Measurements from ENCODE around the gene ALDH1A1. TPM values are rescaled to one million over a fixed set of nuclear protein-coding genes. Genes with fewer than 3 reads are reported as not detected.

The ALDH1A1 gene
- polyA plus RNA-seq, 3 donors: 28.6 to 117 (median 105) TPM

DNA sequence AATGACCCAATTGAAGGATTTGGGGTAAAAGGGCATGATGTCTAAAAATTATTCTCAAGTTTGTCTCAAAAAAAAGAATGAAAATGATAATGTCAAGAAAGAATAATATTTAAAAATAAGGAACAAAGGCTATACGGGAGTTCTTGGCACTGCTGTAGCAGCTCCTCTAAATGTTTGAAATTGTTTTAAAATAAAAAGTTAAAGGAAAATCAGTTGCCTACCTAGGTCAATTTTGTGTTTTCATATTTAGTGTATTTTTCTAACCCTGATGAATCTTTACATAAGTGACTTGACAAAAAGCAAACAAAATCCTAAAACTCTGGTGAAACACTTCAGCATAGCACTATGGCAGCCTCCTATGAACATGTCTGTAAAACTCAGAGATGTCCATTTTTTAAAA, 56.4 kb downstream of the ALDH1A1 start:
- H3K9me3 Mint-ChIP-seq: peaks cover 0 to 2% (median 0%) of the 10 kb centered on the region in 7 donors
- H3K27ac Mint-ChIP-seq: no peak overlapping the region
- Histone ChIP-seq H3K4me2 (replicated peaks; ENCODE audit: extremely low read depth, low read length, poor library complexity, severe bottlenecking) (no peak overlapping the region), H3K9me3 (replicated peaks in 1 of 2; ENCODE audit: control insufficient read depth in 1 of 2, insufficient read depth in 1 of 2, low read length in 2 of 2) (no peaks in the 10 kb centered on the region), H3K27ac (ENCODE audit: low read depth in 1 of 2, low read length in 2 of 2) (no peak overlapping the region), H3K4me3 (replicated peaks in 1 of 3; ENCODE audit: low read depth in 2 of 3, low read length in 3 of 3) (no peak overlapping the region), H3K4me1 (ENCODE audit: control insufficient read depth in 1 of 2, insufficient read depth in 2 of 2, low read length in 2 of 2) (no peaks in the 10 kb centered on the region), H3K9ac (ENCODE audit: insufficient read depth, low read length, poor library complexity, severe bottlenecking) (no peak overlapping the region), H2AFZ (ENCODE audit: insufficient read depth, low read depth, low read length, poor library complexity, severe bottlenecking) (no peak overlapping the region), H3K36me3 (replicated peaks in 1 of 2; ENCODE audit: control insufficient read depth in 1 of 2, insufficient read depth in 2 of 2, low read length in 2 of 2) (no peaks in the 10 kb centered on the region), H4K20me1 (ENCODE audit: insufficient read depth, low read length) (no peaks in the 10 kb centered on the region), H3K79me2 (ENCODE audit: insufficient read depth, low read length) (no peaks in the 10 kb centered on the region), H3K27me3 (ENCODE audit: control insufficient read depth in 2 of 2, insufficient read depth in 2 of 2, low read length in 2 of 2) (no peaks in the 10 kb centered on the region)
- TF ChIP-seq, protein P1, sequence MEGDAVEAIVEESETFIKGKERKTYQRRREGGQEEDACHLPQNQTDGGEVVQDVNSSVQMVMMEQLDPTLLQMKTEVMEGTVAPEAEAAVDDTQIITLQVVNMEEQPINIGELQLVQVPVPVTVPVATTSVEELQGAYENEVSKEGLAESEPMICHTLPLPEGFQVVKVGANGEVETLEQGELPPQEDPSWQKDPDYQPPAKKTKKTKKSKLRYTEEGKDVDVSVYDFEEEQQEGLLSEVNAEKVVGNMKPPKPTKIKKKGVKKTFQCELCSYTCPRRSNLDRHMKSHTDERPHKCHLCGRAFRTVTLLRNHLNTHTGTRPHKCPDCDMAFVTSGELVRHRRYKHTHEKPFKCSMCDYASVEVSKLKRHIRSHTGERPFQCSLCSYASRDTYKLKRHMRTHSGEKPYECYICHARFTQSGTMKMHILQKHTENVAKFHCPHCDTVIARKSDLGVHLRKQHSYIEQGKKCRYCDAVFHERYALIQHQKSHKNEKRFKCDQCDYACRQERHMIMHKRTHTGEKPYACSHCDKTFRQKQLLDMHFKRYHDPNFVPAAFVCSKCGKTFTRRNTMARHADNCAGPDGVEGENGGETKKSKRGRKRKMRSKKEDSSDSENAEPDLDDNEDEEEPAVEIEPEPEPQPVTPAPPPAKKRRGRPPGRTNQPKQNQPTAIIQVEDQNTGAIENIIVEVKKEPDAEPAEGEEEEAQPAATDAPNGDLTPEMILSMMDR (IDR thresholded peaks at IDR 0.05): no peak
- intact Hi-C loops (cut with micrococcal nuclease): no loop called here
- no CpG with 5 or more reads among the region's 1 CpG for WGBS (ENCODE audit: insufficient coverage)
- DNase-seq: no peak
- H3K4me3 Mint-ChIP-seq: no peak overlapping the region
- H3K4me1 Mint-ChIP-seq: no peaks in the 10 kb centered on the region
- peaks cover 11 to 26% of the 10 kb centered on the region in 2 donors for H3K36me3 Mint-ChIP-seq
- H3K27me3 Mint-ChIP-seq (ENCODE audit: low read depth in 3 of 3): no peaks in the 10 kb centered on the region

DNA sequence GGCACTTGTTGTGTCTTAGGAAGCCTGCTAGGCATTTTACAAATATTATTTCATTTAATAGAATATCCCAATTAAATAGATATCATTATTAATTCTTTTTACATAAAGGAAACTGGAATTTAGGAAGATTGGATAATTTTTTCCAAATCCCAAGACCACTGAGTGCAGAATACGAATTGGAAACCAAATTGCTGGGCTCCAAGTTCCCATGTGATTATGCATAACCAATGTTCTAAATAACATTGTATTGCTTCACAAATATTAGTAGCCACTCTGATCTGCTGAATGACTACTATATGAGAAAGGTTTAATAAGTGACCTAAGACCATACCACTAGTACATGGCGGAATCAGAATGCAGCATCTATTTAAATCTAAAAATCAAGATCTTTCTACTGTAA, 57.7 kb downstream of the ALDH1A1 start:
- Mint-ChIP-seq H3K27me3 (ENCODE audit: low read depth in 3 of 3) (no peaks in the 10 kb centered on the region), H3K9me3 (peaks cover 0 to 2% (median 0%) of the 10 kb centered on the region in 7 donors), H3K27ac (no peak overlapping the region), H3K4me3 (no peak overlapping the region), H3K36me3 (peaks cover 9 to 20% of the 10 kb centered on the region in 2 donors), H3K4me1 (no peaks in the 10 kb centered on the region)
- no peaks in the 10 kb centered on the region for H3K9me3 ChIP-seq (replicated peaks in 1 of 2; ENCODE audit: control insufficient read depth in 1 of 2, insufficient read depth in 1 of 2, low read length in 2 of 2)
- H2AFZ ChIP-seq (ENCODE audit: insufficient read depth, low read depth, low read length, poor library complexity, severe bottlenecking): no peak overlapping the region
- TF ChIP-seq, protein P1 (IDR thresholded peaks at IDR 0.05): no peak
- H3K27me3 ChIP-seq (ENCODE audit: control insufficient read depth in 2 of 2, insufficient read depth in 2 of 2, low read length in 2 of 2): no peaks in the 10 kb centered on the region
- no peak overlapping the region for H3K4me2 ChIP-seq (replicated peaks; ENCODE audit: extremely low read depth, low read length, poor library complexity, severe bottlenecking)
- no peaks in the 10 kb centered on the region for H3K79me2 ChIP-seq (ENCODE audit: insufficient read depth, low read length)
- no peak overlapping the region for H3K27ac ChIP-seq (ENCODE audit: low read depth in 1 of 2, low read length in 2 of 2)
- whole genome bisulfite sequencing (ENCODE audit: insufficient coverage): no CpG with 5 or more reads among the region's 2 CpGs
- no peaks in the 10 kb centered on the region for H4K20me1 ChIP-seq (ENCODE audit: insufficient read depth, low read length)
- no peaks in the 10 kb centered on the region for H3K36me3 ChIP-seq (replicated peaks in 1 of 2; ENCODE audit: control insufficient read depth in 1 of 2, insufficient read depth in 2 of 2, low read length in 2 of 2)
- intact Hi-C loops (cut with micrococcal nuclease): no loop called here
- DNase-seq: no peak
- H3K4me1 ChIP-seq (ENCODE audit: control insufficient read depth in 1 of 2, insufficient read depth in 2 of 2, low read length in 2 of 2): no peaks in the 10 kb centered on the region
- H3K9ac ChIP-seq (ENCODE audit: insufficient read depth, low read length, poor library complexity, severe bottlenecking): no peak overlapping the region
- H3K4me3 ChIP-seq (replicated peaks in 1 of 3; ENCODE audit: low read depth in 2 of 3, low read length in 3 of 3): no peak overlapping the region

All from CD14-positive monocyte (primary cell).